GM15510 (cell line): ENCODE results near the gene ERICH3.

Source experiments
- POLR2A ChIP-seq: IDR thresholded peaks from 3 replicates; pipeline ENCODE4 v1.6.1; 2011; ENCODE audit warnings: borderline replicate concordance; ENCODE audit not compliant: insufficient read length; ENCODE audit errors: extremely low read depth

The ERICH3 gene

GRCh38 chr1:74586253-74586897 is 87.2 kb downstream of the ERICH3 start:
- no peak for TF ChIP-seq POLR2A

GRCh38 chr1:74584185-74584584 is 89.4 kb downstream of the ERICH3 start:
- TF ChIP-seq POLR2A, result no peak

DNA sequence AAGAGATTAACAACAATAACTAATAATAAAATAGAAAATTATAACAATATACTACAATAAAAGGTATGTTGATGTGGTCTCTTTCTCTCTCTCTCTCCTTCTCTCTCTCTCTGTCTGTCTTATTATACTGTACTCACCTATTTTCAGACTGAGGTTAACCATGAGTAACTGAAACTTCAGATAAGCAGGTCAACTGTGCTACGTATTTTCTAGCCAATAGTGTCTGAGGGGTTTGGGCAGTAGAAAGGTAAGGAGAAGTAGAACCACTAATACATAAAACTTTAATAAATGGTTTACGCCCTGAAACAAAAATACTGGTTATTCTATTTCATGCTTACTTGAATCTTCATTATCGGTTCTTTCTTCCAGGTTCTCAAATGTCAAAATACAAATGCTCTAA is 90.2 kb downstream of the ERICH3 start:
- no peak for TF ChIP-seq POLR2A

- TF ChIP-seq POLR2A, result no peak
Observed at GRCh38 chr1:74579425-74579824, 94.2 kb downstream of the ERICH3 start.

DNA sequence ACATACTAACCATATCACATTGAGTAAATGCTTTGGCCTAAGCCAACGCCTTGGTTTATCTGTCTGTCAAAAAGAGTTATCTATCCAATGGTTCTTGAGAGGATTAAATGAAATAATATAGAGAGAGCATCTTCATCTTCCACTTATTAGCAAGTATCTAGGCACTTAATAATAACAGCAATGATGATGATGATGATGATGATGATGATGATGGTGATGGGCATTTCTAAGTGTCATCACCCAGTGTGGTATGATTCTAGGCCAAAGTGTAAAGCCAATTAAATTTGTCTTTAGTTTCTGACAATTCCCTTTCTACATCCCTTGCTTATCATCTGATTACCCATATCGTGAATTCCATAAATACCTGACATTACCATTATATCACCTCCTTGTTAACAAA is 95.5 kb downstream of the ERICH3 start:
- no peak for TF ChIP-seq POLR2A

GRCh38 chr1:74571891-74572290 is 101.7 kb downstream of the ERICH3 start:
- TF ChIP-seq POLR2A, result no peak

GRCh38 chr1:74571493-74571800 is 102.1 kb downstream of the ERICH3 start:
- TF ChIP-seq POLR2A, result no peak

DNA sequence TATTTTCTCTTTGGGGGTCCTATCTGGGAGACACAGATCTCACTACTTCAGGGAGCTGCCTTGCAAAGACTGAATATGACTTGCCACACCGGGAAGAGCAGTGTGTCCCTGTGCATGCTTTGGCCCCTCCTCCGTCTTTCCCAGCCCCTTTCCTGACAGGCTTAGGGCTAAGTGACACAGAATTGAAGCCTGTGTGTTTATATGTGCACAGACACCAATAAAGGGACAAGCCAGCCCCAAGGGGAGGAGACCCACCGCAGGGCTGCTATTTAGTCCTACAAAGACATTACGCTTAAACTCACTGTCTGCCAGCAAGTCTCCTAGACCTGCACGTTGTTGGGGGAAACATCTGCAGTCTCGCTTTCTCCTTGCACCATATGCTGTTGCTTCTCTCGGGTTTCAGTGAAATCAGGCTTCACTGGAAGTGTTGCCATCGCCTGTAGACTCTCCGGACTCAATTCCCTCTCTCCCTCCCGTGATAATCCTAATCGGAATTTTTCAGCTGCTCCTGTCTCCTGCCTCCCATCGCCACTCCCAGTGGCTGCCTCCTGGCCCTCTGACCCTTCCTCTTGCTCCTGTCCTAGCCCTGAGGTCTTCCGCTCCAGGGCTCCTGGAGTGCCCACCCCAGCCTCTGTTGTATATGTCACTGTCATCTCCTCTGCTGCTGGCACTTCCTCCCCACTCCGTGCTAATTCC is 102.6 kb downstream of the ERICH3 start:
- no peak for TF ChIP-seq POLR2A

DNA sequence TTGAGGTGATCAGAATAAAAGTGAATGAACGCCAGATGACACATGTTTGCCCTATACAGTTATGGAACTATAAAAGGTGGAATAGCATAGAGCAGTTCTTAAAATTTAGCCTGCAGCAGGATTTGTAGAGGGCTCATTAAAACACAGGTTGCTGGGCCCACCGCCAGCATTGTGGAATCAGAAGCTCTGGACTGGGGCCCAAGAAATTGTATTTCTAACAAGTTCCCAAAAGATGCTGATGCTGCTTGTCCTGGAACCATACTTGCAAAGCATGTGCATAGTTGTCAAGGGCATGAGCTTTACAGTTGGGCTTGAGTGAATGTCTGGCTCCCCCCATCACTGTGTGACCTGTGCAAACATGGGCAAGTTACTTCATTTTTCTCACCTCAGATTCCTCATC is 123.7 kb downstream of the ERICH3 start:
- no peak for TF ChIP-seq POLR2A

DNA sequence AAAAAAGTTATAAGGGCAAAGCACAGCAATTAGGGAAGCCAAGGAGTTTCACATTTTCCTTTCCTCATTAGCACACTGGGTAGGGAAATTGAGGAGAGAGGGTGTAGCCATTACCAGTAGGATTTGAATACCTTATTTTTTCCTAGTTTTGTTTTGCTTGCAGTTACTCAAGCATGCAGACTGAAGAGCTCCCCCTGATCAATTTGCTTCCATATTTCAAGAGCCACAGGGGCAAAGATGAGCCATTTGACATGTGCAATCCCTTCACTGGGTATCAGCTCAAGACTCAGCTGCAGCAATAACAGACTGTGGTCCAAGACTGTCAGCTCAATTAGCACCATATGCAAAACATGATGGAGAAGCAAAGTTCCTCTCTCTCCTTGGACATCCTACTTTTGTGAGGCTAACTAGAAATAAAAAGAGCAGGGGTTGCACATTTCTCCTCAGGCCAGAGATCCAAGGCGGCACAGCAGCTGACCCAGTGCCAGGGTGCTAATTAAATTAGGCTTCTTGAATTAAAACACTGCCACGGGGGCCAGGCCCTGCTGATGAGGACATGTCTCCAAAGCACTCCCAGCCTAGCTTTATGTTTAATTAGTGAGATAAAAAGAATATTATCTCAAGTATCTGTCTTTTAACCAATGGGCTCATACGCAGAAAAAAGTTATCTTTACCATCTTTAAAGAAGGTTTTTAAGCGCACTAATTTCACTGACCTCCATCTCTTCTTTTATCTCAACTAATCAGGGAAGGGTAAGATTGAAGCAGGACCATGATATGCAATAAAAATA is 124.4 kb downstream of the ERICH3 start:
- TF ChIP-seq POLR2A, result no peak

DNA sequence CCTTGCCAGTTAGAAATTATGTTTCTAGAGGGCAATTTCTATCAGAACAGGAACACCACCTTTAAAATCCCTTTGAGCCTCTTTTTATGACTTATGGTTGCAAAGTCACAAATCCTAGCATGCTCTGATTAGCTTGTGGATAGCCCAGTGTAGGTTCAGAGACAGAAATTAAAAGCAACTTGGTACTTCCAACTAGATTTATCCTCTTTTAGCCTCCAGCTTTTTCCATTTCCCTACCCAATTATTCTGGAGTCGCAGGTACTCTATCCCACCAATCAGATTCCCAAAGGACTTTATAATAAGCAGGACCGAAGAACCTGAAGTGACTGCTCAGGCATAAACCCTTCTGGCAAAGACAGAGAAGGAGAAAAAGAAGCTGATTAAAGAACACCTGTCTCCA is 127.8 kb downstream of the ERICH3 start:
- TF ChIP-seq POLR2A, result no peak

- TF ChIP-seq POLR2A, result no peak
Observed at GRCh38 chr1:74534241-74534640, 139.4 kb downstream of the ERICH3 start.

GRCh38 chr1:74531796-74532195 is 141.8 kb downstream of the ERICH3 start:
- no peak for TF ChIP-seq POLR2A

- no peak for TF ChIP-seq POLR2A
Observed at GRCh38 chr1:74530892-74531291, 142.7 kb downstream of the ERICH3 start.

DNA sequence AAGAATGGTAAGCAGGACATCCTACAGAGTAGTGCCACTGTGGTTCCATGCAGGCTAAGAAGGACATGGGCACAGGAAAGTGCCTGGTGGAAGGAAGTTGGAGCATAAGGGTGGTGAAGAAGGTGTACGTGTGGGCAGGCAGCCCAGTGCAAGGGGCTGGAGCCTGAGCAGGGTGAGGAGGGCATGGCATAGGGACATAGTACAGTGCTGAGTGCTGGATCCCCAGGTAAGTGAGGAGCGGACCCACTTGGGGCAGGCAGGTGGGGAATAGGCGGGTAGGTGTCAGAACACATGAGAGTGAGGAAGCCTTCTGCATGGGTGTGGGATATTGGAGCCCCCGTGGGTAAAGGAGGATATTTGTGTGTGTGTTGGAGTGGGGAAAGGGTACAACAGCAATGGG is 145.5 kb downstream of the ERICH3 start:
- TF ChIP-seq POLR2A, result no peak

GRCh38 chr1:74526708-74527107 is 146.9 kb downstream of the ERICH3 start:
- no peak for TF ChIP-seq POLR2A

DNA sequence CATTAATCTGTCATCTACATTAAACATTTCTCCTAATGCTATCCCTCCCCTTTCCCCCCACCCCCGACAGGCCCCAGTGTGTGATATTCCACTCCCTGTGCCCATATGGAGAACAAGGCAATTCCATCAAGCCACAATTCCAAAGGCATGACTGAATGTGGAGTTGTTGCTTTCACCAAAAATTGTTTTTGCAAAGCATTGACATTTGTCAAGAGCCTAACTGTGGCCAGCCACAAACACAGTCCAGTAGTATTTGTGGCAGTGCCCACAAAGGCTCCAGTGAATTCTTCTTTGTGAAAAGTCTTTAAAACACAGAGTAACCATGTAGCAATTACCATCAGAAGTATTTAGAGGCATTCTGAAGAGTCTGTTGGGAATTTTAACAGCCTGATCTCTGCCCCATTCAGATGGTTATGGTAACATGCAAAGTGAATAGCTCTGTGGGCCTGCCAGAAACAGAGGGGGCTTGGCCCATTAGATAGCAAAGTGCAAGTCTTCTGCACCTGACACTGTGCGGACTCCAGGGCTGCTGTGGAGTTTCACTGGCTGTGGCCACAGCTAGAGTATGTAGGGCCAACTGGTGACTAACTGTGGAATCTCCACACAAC is 149.6 kb downstream of the ERICH3 start:
- no peak for TF ChIP-seq POLR2A

- TF ChIP-seq POLR2A, result no peak
Observed at GRCh38 chr1:74522148-74522547, 151.4 kb downstream of the ERICH3 start.
